GM21367 (cell line): Measurements from ENCODE around the gene CRIM1.
"Not testable (repeated sequence)": the region's sequence is repeated elsewhere in the genome, so short reads cannot be mapped to it uniquely, and the experiment has no call there.

ENCODE experiments used
- ATAC-seq: cut with Tn5 transposase; IDR thresholded peaks from one replicate; pipeline ENCODE4 v1.9.1; 2021; ENCODE audit not compliant: unreplicated experiment

The CRIM1 gene, protein sequence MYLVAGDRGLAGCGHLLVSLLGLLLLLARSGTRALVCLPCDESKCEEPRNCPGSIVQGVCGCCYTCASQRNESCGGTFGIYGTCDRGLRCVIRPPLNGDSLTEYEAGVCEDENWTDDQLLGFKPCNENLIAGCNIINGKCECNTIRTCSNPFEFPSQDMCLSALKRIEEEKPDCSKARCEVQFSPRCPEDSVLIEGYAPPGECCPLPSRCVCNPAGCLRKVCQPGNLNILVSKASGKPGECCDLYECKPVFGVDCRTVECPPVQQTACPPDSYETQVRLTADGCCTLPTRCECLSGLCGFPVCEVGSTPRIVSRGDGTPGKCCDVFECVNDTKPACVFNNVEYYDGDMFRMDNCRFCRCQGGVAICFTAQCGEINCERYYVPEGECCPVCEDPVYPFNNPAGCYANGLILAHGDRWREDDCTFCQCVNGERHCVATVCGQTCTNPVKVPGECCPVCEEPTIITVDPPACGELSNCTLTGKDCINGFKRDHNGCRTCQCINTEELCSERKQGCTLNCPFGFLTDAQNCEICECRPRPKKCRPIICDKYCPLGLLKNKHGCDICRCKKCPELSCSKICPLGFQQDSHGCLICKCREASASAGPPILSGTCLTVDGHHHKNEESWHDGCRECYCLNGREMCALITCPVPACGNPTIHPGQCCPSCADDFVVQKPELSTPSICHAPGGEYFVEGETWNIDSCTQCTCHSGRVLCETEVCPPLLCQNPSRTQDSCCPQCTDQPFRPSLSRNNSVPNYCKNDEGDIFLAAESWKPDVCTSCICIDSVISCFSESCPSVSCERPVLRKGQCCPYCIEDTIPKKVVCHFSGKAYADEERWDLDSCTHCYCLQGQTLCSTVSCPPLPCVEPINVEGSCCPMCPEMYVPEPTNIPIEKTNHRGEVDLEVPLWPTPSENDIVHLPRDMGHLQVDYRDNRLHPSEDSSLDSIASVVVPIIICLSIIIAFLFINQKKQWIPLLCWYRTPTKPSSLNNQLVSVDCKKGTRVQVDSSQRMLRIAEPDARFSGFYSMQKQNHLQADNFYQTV

DNA sequence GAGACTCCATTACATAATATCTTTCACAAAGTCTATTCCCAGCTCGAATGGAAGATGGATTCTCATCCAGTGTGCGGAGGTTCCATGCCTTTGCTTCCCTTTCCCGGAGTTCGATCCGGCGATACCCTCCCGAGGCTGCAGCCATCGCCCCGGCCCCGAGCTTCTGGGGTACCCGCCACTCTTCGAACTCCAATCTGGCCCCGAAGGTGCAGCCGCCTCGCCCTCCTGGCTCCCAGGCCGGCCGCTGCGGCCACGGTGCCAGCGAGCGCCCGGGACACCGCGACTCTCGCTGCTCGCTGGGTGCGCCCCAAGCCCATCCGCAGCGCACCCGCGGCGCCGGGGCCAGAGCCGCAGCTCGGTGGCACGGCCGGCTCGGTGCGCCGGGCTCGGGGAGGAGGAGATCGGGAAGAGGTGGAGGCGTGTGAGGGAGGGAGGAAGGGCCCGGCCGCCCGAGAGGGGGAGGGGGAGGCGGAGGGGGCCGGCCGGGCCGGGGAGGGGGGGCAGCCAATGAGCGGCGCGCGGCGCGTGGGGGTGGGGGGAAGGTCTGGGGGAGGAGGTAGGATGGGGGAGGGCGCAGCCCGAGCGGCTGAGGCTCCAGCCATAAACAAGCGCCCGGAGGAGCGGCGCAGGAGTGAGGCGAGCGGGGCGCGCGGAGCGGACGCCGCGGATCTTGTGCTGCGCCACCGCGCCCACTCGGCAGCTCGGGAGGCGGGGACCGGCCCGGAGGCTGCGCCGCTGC lies at the start of gene CRIM1:
Gene CRIM1 (plus strand): TSS at position 628 of the 739 bp plus-strand sequence. CDS start 515 bp downstream, outside the sequence.
- peak; percentile 30 for ATAC-seq

DNA sequence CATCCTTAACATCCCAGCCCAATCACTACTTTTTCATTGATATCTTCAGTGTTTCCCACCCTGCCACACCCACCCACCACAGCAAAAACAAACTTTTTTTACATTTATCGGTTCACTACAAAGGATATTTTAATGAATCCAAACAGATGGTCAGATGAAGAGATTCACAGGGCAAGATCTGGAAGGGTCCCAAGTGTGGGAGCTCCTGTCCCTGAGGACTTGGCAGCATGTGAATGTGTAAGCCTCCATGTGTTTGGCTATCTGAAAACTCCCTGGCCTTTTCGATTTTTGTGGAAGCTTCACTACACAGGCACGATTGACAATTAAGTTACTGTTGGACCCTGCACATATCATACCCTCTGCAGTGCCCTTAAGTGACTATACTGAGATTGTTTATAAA lies 48.1 kb upstream of the CRIM1 start:
- no peak for ATAC-seq

DNA sequence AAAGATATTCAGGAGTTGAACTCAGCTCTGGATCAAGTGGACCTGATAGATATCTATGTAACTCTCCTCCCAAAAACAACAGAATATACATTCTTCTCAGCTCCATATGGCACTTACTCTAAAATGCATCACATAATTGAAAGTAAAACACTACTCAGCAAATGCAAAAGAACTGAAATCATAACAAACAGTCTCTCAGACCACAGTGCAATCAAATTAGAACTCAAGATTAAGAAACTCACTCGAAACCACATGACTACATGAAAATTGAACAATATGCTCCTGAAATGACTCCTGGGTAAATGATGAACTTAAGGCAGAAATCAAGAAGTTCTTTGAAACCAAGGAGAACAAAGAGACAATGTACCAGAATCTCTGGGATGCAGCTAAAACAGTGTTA lies 45.1 kb upstream of the CRIM1 start:
- ATAC-seq, result not testable (repeated sequence)

DNA sequence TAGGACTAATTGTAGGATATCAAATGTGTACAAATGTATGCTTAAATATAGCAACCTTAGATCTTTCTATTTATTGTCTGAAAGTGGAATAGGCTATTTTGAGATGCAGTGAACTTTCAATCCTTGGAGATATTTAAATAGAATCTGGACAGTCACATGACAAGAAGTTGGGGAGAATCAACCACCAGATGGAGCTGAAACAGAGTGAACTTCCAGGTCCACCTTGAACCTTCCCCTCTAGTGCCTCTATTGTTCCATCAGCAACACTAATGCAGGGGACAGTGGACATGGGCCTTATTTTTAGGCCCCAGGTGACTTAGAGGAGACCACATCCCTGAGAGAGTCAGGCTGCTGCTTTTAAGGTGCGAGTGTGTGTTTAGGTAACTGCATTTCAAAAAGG lies 37.0 kb upstream of the CRIM1 start:
- no peak for ATAC-seq

DNA sequence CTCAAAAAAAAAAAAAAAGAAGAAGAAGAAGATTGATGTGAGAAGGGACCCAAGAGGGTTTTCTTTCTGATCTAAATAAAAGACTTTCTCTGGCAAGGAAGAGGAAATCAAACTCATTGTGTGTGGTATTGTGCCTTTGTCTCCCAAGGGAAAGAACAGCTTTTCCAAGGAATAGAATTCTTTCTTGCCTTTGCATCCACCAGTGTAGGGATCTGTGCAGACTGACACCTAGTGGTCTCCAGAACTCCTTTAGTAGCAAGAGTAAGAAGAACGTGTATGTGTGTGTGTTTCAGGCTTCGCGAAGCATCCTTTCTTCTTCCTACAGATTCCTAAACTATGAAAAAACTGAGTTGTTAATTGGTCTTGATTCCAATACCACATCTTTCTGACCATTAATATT lies 33.5 kb upstream of the CRIM1 start:
- ATAC-seq, result no peak

DNA sequence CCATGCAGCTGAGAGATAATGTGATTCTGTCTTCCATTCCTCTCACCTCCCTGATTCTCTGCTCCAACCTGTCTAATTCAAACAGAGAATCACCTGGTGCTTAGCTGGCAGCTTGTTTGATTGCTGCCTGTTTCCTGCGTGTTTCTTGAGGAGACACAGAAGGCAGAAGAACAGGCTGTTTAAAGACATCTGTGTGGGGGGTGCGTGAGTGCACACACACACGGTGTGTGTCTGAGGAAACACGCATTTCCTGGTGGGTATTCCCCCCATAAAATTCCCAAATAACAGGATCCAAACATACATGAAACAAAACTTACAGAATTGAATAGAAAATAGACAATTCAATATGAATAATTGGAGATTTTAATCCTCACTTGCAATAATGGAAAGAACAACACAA lies 29.3 kb upstream of the CRIM1 start:
- ATAC-seq, result no peak

DNA sequence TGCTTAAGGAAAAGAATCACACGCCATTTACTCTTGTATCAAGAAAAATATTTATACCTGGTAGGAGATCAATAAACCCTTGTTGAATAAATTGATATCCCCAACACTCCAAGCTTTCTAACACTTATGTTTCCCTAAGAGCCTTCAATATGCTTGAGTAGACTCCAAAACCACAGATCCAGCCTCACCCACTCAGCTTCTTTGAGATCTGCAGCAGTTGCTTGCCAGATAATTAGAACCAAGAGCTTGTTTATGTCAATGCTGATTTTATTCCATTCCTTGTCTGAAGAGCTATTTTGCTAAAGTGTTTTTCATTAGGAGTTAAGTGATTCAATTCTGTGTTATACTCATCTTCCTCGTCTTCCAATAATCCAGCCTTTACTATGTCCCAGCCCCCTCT lies 26.3 kb upstream of the CRIM1 start:
- no peak for ATAC-seq

DNA sequence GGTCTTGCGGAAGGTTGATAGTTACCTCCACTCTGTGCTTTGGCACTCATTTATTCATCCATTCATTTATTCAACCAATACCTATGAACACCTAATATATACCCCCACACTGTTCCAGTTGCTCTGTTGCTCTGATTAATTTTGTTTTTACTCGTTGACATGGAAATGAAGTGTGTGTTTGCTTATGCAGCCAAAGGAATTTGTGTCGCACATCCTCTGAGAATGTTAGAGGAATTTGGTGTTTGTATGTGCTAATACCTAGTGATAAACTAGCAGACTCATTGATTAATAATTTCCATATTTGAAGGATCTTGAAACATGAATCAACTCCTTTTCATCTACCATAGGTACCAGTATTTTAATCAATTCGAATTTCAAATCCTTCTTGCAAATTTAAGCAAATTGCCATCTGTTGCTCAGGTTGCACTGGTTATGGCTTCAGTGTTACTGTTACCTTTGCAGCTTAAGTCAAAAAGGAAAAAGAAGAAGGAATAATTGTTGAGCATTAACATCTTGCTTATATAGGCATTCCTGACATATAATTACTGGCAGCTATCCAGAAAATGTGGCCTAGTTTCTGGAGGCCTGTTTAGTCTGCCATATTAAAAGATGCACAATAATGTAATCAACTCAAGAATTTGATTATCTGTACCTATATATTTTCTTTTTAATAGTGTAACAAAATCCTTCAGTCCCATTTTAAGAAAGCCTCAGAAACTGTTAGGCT lies 25.7 kb upstream of the CRIM1 start:
- no peak for ATAC-seq

DNA sequence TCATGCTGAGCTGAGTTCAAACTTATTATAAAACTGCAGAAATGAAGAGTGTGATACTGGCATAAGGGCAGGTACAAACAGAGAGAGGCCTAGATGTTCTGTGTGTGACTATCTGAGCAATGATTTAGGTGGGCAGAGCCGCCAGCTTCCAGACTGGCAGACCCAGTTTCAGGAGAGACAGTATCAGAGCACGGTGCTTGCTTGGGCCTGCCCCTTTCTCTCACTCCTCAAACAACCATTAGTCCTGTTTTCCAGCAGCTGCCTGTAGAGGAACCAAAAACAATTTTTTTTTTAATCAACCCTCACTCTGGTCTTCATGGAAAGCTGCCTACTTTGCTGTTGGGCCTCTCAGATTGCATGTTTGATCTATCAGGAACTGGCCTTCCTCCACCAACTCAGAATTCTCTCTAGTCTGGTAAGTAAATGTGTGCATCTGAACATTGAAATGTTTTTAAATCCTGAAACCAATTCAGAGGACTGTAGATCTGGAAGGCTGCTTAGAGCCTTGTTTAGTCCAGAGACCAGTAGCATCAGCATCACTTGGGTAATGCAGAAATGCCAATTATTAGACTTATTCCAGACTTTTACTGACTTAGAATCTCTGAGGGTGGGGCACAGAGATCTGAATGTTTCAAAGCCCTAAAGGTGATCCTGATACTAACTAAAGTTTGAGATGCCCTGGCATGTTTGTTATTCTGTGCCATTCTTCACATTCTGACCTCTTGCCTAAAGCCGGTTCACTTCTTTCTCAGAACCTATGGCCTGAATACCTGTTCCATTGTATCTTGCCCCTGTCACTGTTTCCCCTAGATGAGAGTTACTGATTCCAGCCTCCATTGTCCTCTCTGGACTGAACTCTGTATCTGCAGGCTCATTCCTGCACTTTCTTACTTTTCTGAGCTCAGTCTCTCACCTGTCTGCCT lies 24.8 kb upstream of the CRIM1 start:
- ATAC-seq, result no peak

DNA sequence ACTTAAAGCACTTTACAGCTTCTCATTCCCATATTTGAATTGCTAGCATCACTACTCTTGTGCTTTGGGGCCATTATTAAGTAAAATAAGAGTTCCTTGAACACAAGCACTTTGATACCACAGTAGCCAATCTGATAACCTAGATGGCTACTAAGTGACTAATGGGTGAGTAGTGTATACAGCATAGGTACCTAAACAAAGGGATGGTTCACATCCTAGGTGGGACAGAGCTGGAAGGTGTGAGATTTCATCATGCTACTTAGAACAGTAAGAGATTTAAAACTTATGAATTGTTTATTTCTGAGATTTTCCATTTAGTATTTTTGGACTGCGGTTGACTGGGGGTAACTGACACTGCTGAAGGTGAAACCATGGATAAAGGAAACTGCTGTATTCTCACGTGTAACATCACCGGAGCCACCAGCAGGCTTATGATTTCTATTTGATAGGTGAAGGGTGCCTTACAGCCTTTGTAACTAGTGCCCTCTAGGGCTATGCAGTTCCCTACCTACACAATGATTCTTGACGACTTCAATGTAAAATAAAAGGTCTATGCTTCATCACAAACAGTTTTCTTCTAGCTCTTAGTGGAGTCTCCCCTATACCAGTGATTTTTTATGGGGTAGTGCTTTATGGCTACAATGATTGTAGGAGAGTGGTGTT lies 22.1 kb upstream of the CRIM1 start:
- no peak for ATAC-seq

DNA sequence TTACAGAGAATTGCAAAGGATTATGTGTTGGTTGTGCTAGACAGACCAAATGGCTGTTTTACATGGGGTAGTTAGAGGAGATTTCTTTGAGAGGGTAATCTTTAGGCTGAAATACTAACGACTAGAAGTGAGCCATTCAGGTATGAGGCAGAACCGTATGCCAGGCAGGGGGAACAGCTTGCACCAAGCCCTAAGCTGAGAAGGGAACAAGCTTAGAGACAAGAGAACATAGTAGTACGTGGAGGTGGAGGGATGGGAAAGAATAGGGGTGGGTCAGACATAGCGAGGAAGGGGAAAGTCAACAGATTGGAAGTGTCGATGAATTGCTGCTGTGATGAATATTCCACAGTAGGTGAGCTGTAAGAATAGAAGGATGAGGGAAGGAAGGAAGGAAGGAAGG lies 20.0 kb upstream of the CRIM1 start:
- ATAC-seq, result no peak

DNA sequence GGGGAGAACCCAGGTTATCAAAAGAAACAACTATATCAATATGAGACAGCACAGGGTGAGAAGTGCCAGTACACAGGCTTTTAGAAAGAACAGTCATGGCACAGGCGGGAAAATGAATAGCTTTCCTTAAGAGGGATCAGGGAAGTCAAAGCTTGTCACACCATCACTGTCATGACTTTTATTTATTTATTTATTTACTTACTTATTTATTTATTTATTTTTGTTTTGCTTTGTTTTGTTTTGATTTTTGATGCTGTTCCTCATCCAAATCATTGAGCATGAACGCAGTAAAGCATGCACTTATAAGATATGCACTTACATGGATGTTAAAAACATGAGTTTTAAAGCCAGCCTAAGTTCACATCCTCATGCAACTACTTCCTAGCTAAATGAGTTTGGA lies 19.3 kb upstream of the CRIM1 start:
- no peak for ATAC-seq

DNA sequence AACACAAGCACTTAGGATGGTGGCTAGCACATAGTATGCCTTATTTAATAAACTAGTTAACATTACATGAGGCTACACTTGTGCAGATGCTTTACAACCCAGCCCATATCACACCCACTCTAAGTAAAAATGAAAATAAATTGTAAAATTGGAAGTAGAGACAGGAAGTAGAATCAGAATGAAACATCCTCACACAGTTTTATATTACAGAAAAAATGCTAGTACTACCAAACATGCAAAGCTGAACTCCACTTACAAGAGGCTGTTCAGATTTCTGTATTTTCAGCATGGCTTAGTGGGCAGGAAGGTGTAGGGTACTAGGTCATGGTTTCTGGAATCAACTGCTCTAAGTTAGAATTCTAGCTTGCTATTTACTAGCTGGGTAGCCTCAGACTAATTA lies 18.2 kb upstream of the CRIM1 start:
- ATAC-seq, result no peak

DNA sequence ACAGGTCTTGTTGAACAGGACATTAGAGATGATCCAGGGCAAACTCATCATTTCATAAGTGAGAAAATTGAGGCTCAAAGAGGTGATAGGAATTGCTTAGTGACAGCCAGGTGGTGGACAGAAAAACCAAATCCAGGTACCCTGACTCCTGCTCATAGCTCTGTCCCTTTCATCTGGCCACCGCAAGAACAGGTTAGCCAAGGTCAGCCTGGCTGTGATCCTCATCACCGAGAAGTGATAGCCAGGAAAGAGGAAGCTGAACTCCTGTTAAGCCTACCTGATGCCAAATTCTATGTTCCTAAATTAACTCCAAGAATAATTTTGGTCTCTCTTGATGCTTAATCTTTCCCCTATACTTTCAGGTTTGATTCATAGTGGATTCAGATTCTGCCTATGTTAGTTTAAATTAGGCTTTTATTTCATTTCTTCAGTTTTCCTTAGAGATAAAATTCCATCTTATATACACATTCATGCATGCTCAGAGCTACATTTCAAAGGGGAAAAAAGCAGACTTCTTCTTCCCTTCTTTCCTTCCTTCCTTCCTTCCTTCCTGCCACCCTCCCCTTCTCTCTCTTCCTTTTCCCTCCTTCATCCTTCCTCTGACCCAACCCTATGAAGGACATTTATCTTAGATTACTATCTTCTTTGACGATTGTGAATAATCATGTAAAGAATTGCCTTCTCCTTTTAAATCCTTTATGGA lies 17.3 kb upstream of the CRIM1 start:
- no peak for ATAC-seq

DNA sequence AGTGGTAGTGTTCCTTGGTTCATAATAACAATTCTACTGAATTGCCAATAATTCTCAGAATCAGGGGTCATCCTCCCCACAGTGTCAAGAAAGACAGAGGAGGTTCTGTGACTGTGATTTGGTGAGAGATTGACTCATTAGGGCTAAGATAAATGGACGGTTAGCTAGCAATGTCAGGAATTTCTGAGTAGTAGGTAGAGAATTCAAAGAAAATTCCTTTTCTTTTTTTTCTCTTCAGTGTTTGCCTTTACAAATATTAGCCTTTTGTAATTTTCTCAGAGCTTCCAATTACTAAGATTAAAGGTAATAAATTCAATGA lies 16.8 kb upstream of the CRIM1 start:
- ATAC-seq, result no peak

DNA sequence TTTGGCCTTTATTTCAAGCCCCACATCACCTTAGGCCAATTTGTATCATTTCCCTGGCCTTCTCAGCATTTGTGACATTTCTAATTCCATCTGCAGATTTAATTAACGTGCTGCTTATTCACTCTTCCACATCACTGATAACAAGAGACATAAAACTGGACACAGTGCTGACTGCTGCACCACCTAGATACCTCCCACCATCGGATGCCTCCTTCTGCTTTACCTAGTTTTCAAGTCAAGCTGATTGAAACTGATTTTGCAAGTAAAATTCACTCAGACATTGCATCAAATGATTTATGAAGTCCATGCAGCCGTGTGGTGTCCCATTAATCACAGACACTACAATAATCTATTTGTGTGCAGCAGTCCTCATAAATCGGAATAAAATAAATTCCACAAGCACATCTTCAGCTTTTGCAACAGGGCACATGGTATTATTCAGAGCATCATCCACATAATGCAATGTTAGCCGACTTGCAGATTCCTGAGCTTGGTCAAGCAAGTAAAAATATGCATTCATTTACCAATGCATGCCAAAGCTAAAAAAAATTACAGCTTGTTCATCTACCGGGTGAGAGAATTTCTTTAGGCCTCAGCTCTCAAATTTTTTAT lies 15.9 kb upstream of the CRIM1 start:
- ATAC-seq, result no peak

DNA sequence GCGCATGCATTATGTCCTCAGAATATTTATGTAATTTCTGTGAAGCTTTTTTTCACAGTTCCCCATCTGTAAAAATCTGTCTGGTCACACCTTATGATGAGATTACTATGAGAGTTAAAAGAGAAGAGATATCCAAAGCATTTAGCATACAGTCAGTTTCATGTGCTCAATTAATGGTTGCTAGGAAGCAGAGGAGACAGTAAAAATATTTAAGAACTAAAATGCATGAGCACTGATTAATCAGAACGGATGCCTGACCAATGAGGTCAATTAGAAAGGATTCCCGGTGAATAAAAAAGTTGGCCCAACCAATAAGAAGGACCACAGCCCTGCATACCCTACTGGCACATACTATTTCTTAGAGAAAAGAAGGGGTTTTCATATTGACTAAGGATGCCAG lies 12.0 kb upstream of the CRIM1 start:
- ATAC-seq, result no peak

DNA sequence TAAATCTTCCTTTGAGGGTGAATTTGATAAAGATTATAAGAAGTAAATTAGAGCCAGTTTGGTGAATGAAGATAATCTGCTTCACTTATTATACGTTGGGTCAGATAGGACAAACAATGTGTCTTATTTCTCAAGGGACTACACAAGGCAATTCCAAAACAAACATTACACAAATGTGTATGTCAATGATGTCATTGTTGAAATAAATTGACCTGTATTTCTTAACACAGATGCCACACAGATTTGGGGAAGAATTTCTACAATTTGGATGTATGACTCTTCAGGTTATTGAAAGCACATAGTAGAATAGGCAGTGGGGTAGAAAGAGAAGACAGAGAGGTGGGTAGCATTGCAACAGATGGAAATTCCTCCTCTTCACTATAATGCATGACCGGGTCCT lies 6.9 kb upstream of the CRIM1 start:
- no peak for ATAC-seq
